A549 treated with CpdA at 1 μM for 4 hours (cell line): Measurements from ENCODE around the gene CEP43. TPM values are rescaled to one million over a fixed set of nuclear protein-coding genes. Genes with fewer than 3 reads are reported as not detected.

ENCODE experiments used
- total RNA-seq: library from RNA; stranded (reverse); fragments of 200-300 nt; extraction: Qiagen RNA extraction; gene quantifications from 5 replicates; pipeline ENCODE4 v1.2.3, GENCODE V29; 2022; ENCODE audit warnings: low read depth

Gene CEP43
- total RNA-seq = 9.3 to 11.3 TPM (median 10.5 TPM) in 5 replicates

DNA sequence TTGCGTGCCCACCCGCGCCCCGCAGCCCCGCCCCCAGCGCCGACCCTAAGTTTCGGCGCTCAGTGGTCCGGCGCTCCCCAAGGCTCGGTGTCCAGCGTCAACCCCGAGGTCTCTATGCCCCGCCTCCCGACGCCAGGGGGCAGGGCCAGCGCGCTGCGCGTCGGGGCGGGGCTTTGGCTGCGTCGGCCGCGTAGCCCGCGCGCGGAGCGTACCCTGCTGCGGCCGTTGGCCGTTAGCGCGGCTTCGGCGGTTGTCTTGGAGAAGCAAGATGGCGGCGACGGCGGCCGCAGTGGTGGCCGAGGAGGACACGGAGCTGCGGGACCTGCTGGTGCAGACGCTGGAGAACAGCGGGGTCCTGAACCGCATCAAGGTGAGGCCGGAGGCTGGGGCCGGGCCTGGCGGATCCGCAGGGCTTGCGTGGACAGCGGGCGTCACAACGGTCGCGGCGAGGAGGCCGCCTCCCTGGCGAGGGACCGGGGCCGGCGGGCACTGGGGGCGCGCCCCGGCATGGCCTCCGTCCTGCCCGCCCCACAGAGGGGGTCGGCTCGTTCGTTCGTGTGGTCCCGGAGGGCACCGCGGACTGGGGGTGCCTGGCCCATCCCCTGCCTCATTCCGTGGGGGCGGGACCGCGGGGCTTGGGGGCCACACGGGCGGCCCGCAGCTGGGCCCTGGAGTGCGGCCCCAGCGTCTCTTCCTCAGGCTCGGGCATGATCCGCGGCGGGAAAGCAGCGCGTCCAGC lies at the start of gene CEP43:
Gene CEP43, plus strand, starts transcription at position 253 of the 739 bp plus-strand sequence. Its CDS starts 16 bp downstream, at position 269.

GRCh38 chr6:166956444-166957086 lies 42.6 kb upstream of the CEP43 start, which contains the start of gene RNASET2:
TSS of gene RNASET2 (minus strand) at chr6:166956550. CDS start at chr6:166956182, 368 bp downstream.

Other genes with a start within 250 kb of the CEP43 start
- gene RNASET2, start 42.8 kb upstream of the CEP43 start, total RNA-seq = 11.3 to 14.8 TPM (median 13.2 TPM) in 5 replicates
- gene CCR6, start 123.7 kb downstream of the CEP43 start, total RNA-seq = 0.05 TPM in 1 of 5 replicates, not detected in the others
- gene GPR31, start 158.6 kb downstream of the CEP43 start, total RNA-seq = not detected in 5 replicates